HepG2 (cell line): ENCODE results near the gene PELI3. TPM values are rescaled to one million over a fixed set of nuclear protein-coding genes. Genes with fewer than 3 reads are reported as not detected.

Source experiments
- AHR ChIP-seq: IDR thresholded peaks from 2 replicates; pipeline ENCODE4 v1.6.1; 2018; ENCODE audit warnings: missing genetic modification reagents, missing compliant biosample characterization
- DNMT1 ChIP-seq: sonication (generic); formaldehyde crosslinking; IDR thresholded peaks from 2 replicates; pipeline ENCODE4 v1.5.1; 2020; ENCODE audit warnings: mild to moderate bottlenecking, missing genetic modification reagents
- ESRRA ChIP-seq: sonication (generic); formaldehyde crosslinking; IDR thresholded peaks from 2 replicates; pipeline ENCODE4 v1.5.1; 2020; ENCODE audit warnings: mild to moderate bottlenecking, low read depth, missing genetic modification reagents
- FOSL2 ChIP-seq: sonication (generic); formaldehyde crosslinking; IDR thresholded peaks from 2 replicates; pipeline ENCODE4 v1.4.0; 2020; ENCODE audit warnings: missing genetic modification reagents
- JDP2 ChIP-seq: sonication (generic); formaldehyde crosslinking; IDR thresholded peaks from 2 replicates; pipeline ENCODE4 v1.8.1; 2022; ENCODE audit warnings: missing genetic modification reagents, borderline replicate concordance
- PCBP1 ChIP-seq: fragments of 200-400 bp; formaldehyde crosslinking; IDR thresholded peaks from 2 replicates; pipeline ENCODE4 v1.6.1; 2017; ENCODE audit warnings: mild to moderate bottlenecking, low read depth, low read length, borderline replicate concordance
- PCBP2 ChIP-seq: fragments of 200-400 bp; formaldehyde crosslinking; optimal IDR thresholded peaks from 2 replicates; pipeline ENCODE3; 2018; ENCODE audit warnings: low read length, low read depth; ENCODE audit not compliant: poor library complexity, severe bottlenecking
- TCF7 ChIP-seq: sonication (generic); IDR thresholded peaks from 2 replicates; pipeline ENCODE4 v1.6.1; 2016; ENCODE audit warnings: antibody characterized with exemption, low read depth
- ZKSCAN1 ChIP-seq: fragments of 150-350 bp; IDR thresholded peaks from 2 replicates; pipeline ENCODE4 v1.6.1; 2014; ENCODE audit warnings: low read length
- ZMYM3 ChIP-seq: sonication (generic); formaldehyde crosslinking; IDR thresholded peaks from 2 replicates; pipeline ENCODE4 v1.5.1; 2020; ENCODE audit warnings: mild to moderate bottlenecking, missing genetic modification reagents
- ZNF20 ChIP-seq: sonication (generic); formaldehyde crosslinking; IDR thresholded peaks from 2 replicates; pipeline ENCODE4 v1.4.0; 2020; ENCODE audit warnings: mild to moderate bottlenecking, moderate library complexity, missing genetic modification reagents
- ZNF3 ChIP-seq: IDR thresholded peaks from 2 replicates; pipeline ENCODE4 v1.7.0; 2017; ENCODE audit warnings: inconsistent platforms
- ZNF530 ChIP-seq: sonication (generic); formaldehyde crosslinking; IDR thresholded peaks from 2 replicates; pipeline ENCODE4 v1.5.0; 2020; ENCODE audit warnings: low read depth, mild to moderate bottlenecking, missing genetic modification reagents
- ZNF556 ChIP-seq: sonication (generic); formaldehyde crosslinking; IDR thresholded peaks from 2 replicates; pipeline ENCODE4 v1.4.0; 2020; ENCODE audit warnings: mild to moderate bottlenecking, missing genetic modification reagents, borderline replicate concordance
- ZNF709 ChIP-seq: sonication (generic); formaldehyde crosslinking; IDR thresholded peaks from 2 replicates; pipeline ENCODE4 v1.5.0; 2020; ENCODE audit warnings: mild to moderate bottlenecking, missing genetic modification reagents
- ZNF713 ChIP-seq: sonication (generic); formaldehyde crosslinking; IDR thresholded peaks from 2 replicates; pipeline ENCODE4 v1.4.0; 2020; ENCODE audit warnings: mild to moderate bottlenecking, missing genetic modification reagents
- polyA plus RNA-seq, 8 experiments: library from polyadenylated mRNA; depleted of rRNA in 3 of 8; stranded (reverse) in 7 of 8; unstranded in 1 of 8; fragments of >200 nt; fragmentation: Illumina TruSeq in 4 of 8; extraction: Trizol in 4 of 8; gene quantifications; 2 replicates each; pipeline versions ENCODE4 v1.2.1 to v1.2.3, GENCODE V29; 2011 to 2016; ENCODE audit warnings: low read depth in 4 of 8, missing spikeins in 1 of 8, mixed read lengths in 1 of 8; ENCODE audit not compliant: insufficient read depth in 1 of 8
- total RNA-seq, 5 experiments: library from RNA; depleted of rRNA; stranded (reverse); fragments of >200 nt; fragmentation: Illumina TruSeq; extraction: Trizol; gene quantifications; 2 replicates each; pipeline ENCODE4 v1.2.3, GENCODE V29; 2016; ENCODE audit warnings: low read depth in 1 of 5
- TF ChIP-seq, protein P1 (sequence below): IDR thresholded peaks from 2 replicates; pipeline ENCODE4 v1.6.1; 2016; ENCODE audit warnings: mild to moderate bottlenecking
- TF ChIP-seq, protein P2 (sequence below): sonication (generic); formaldehyde crosslinking; IDR thresholded peaks from 2 replicates; pipeline ENCODE4 v1.5.0; 2020; ENCODE audit warnings: missing genetic modification reagents, mild to moderate bottlenecking, borderline replicate concordance
- TF ChIP-seq, protein P3 (sequence below): sonication (generic); formaldehyde crosslinking; conservative IDR thresholded peaks from 2 replicates; pipeline ENCODE4 v1.8.0; 2022; ENCODE audit warnings: mild to moderate bottlenecking, moderate library complexity, missing genetic modification reagents
- TF ChIP-seq, protein P4 (sequence below): sonication (generic); formaldehyde crosslinking; IDR thresholded peaks from 2 replicates; pipeline ENCODE4 v1.8.1; 2023; ENCODE audit warnings: mild to moderate bottlenecking, missing genetic modification reagents
- TF ChIP-seq, protein P5 (sequence below): sonication (generic); formaldehyde crosslinking; IDR thresholded peaks from 2 replicates; pipeline ENCODE4 v1.5.0; 2020; ENCODE audit warnings: missing genetic modification reagents

Gene PELI3
- total and polyA plus RNA-seq, 2 of the 13 experiments (the other 11 are each of a cell fraction or from before 2014, with no cell fraction given): 2.0 to 4.0 TPM

DNA sequence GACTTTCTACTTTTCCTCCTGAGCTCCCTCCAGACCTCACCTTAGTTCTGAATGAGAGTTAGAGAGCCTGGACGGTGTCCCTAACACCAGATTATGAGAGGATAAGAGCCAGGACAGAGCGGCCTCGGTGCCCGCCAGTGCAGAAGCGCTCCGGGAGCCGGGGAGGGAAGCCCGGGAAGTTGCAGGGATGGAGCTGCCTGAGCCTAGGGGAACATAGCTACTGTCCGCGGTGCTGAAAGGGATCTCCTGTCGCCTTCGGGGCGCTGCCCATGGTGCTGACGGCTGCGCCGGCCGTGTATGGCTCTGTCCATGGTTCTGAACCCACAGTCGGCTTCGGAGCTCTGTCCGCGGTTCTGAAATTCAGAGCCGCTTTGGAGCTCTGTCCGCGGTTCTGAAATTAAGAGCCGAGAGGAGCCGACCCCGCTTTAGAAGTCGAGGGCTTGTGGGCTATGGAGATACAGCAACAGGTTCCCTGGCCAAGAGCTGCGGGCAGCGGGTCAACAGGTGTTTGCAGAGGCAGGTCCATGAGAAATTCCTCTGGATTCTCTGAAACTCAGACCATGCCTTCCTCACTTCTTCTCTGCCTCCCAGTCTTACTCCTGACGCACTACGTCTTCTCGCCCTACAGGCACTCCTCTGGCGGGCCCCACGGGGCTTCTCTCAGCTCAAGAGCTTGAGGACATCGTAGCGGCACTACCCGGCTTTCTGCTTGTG, 45.1 kb upstream of the PELI3 start (continued):
- TF ChIP-seq PCBP1 (no peak), ZMYM3 (CRISPR knock-in tag) (peak; percentile 99), AHR (CRISPR knock-in tag) (peak; percentile 100), JDP2 (peak; percentile 100), ZNF3 (CRISPR knock-in tag) (peak; percentile 100), ZKSCAN1 (peak; percentile 73; the same call in 1 of the 2 replicates), ZNF556 (peak; percentile 100), TCF7 (no peak), ESRRA (CRISPR knock-in tag) (peak; percentile 100), ZNF713 (CRISPR knock-in tag) (peak; percentile 100), ZNF530 (peak; percentile 100), ZNF709 (CRISPR knock-in tag) (peak; percentile 100), DNMT1 (CRISPR knock-in tag) (peak; percentile 100), FOSL2 (CRISPR knock-in tag) (peak; percentile 98), PCBP2 (no peak), ZNF20 (CRISPR knock-in tag) (peak; percentile 100)
- TF ChIP-seq, protein P1, sequence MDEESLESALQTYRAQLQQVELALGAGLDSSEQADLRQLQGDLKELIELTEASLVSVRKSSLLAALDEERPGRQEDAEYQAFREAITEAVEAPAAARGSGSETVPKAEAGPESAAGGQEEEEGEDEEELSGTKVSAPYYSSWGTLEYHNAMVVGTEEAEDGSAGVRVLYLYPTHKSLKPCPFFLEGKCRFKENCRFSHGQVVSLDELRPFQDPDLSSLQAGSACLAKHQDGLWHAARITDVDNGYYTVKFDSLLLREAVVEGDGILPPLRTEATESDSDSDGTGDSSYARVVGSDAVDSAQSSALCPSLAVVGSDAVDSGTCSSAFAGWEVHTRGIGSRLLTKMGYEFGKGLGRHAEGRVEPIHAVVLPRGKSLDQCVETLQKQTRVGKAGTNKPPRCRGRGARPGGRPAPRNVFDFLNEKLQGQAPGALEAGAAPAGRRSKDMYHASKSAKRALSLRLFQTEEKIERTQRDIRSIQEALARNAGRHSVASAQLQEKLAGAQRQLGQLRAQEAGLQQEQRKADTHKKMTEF (CRISPR knock-in tag): peak; percentile 100
- TF ChIP-seq, protein P2, sequence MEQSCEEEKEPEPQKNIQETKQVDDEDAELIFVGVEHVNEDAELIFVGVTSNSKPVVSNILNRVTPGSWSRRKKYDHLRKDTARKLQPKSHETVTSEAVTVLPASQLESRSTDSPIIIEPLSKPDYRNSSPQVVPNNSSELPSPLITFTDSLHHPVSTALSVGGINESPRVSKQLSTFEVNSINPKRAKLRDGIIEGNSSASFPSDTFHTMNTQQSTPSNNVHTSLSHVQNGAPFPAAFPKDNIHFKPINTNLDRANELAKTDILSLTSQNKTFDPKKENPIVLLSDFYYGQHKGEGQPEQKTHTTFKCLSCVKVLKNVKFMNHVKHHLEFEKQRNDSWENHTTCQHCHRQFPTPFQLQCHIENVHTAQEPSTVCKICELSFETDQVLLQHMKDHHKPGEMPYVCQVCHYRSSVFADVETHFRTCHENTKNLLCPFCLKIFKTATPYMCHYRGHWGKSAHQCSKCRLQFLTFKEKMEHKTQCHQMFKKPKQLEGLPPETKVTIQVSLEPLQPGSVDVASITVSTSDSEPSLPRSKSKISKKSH (CRISPR knock-in tag): peak; percentile 100
- TF ChIP-seq, protein P3, sequence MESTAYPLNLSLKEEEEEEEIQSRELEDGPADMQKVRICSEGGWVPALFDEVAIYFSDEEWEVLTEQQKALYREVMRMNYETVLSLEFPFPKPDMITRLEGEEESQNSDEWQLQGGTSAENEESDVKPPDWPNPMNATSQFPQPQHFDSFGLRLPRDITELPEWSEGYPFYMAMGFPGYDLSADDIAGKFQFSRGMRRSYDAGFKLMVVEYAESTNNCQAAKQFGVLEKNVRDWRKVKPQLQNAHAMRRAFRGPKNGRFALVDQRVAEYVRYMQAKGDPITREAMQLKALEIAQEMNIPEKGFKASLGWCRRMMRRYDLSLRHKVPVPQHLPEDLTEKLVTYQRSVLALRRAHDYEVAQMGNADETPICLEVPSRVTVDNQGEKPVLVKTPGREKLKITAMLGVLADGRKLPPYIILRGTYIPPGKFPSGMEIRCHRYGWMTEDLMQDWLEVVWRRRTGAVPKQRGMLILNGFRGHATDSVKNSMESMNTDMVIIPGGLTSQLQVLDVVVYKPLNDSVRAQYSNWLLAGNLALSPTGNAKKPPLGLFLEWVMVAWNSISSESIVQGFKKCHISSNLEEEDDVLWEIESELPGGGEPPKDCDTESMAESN (CRISPR knock-in tag): peak; percentile 100
- TF ChIP-seq, protein P4, sequence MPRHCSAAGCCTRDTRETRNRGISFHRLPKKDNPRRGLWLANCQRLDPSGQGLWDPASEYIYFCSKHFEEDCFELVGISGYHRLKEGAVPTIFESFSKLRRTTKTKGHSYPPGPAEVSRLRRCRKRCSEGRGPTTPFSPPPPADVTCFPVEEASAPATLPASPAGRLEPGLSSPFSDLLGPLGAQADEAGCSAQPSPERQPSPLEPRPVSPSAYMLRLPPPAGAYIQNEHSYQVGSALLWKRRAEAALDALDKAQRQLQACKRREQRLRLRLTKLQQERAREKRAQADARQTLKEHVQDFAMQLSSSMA (CRISPR knock-in tag): peak; percentile 99
- TF ChIP-seq, protein P5, sequence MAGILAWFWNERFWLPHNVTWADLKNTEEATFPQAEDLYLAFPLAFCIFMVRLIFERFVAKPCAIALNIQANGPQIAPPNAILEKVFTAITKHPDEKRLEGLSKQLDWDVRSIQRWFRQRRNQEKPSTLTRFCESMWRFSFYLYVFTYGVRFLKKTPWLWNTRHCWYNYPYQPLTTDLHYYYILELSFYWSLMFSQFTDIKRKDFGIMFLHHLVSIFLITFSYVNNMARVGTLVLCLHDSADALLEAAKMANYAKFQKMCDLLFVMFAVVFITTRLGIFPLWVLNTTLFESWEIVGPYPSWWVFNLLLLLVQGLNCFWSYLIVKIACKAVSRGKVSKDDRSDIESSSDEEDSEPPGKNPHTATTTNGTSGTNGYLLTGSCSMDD (CRISPR knock-in tag): peak; percentile 100
